GM12878 (cell line): ENCODE data around the gene DAZAP2. TPM values are rescaled to one million over a fixed set of nuclear protein-coding genes. Genes with fewer than 3 reads are reported as not detected.

ENCODE experiments used
- CBX3 ChIP-seq: fragments of 200-600 bp; sonication (generic); IDR thresholded peaks from 2 replicates; pipeline ENCODE4 v1.6.1; 2016; ENCODE audit warnings: low read depth, borderline replicate concordance
- CEBPZ ChIP-seq: fragments of 150-350 bp; IDR thresholded peaks from 2 replicates; pipeline ENCODE4 v1.6.1; 2016; ENCODE audit warnings: low read depth, low read length
- E2F8 ChIP-seq: fragments of 450-650 bp; IDR thresholded peaks from 2 replicates; pipeline ENCODE4 v1.6.1; 2018; ENCODE audit warnings: mild to moderate bottlenecking, low read depth, moderate library complexity; ENCODE audit not compliant: partially characterized antibody
- IKZF1 ChIP-seq: fragments of 450-650 bp; conservative IDR thresholded peaks from 2 replicates; pipeline ENCODE4 v1.6.1; 2017; ENCODE audit warnings: antibody characterized with exemption, mild to moderate bottlenecking
- LARP7 ChIP-seq: fragments of 450-650 bp; IDR thresholded peaks from 2 replicates; pipeline ENCODE4 v1.6.1; 2017; ENCODE audit warnings: mild to moderate bottlenecking
- NBN ChIP-seq: fragments of 450-650 bp; IDR thresholded peaks from 2 replicates; pipeline ENCODE4 v1.6.1; 2016
- NR2F1 ChIP-seq: fragments of 450-650 bp; conservative IDR thresholded peaks from 2 replicates; pipeline ENCODE4 v1.6.1; 2017; ENCODE audit warnings: mild to moderate bottlenecking
- POU2F2 ChIP-seq: IDR thresholded peaks from 3 replicates; pipeline ENCODE4 v1.6.1; 2011; ENCODE audit warnings: low read depth, mild to moderate bottlenecking, low read length, borderline replicate concordance
- RELA ChIP-seq: fragments of 450-650 bp; IDR thresholded peaks from 2 replicates; pipeline ENCODE4 v1.8.0; 2014; ENCODE audit warnings: borderline replicate concordance; ENCODE audit not compliant: partially characterized antibody
- SIN3A ChIP-seq: IDR thresholded peaks from 2 replicates; pipeline ENCODE4 v1.6.1; 2012; ENCODE audit warnings: low read depth, low read length, improper control_type of control experiment
- STAT1 ChIP-seq: fragments of 450-650 bp; conservative IDR thresholded peaks from 2 replicates; pipeline ENCODE4 v1.6.1; 2014; ENCODE audit warnings: antibody characterized with exemption, mild to moderate bottlenecking
- SUPT20H ChIP-seq: IDR thresholded peaks from 2 replicates; pipeline ENCODE4 v1.6.1; 2011; ENCODE audit warnings: low read depth, mild to moderate bottlenecking, low read length, moderate library complexity, borderline replicate concordance; ENCODE audit not compliant: control insufficient read depth
- YY1 ChIP-seq: IDR thresholded peaks from 2 replicates; pipeline ENCODE4 v1.6.1; 2011; ENCODE audit warnings: low read depth, mild to moderate bottlenecking, low read length
- ZBTB33 ChIP-seq: fragments of 450-650 bp; IDR thresholded peaks from 2 replicates; pipeline ENCODE4 v1.6.1; 2017; ENCODE audit warnings: mild to moderate bottlenecking
- ZNF217 ChIP-seq: fragments of 450-650 bp; IDR thresholded peaks from 2 replicates; pipeline ENCODE4 v1.6.1; 2017; ENCODE audit warnings: antibody characterized with exemption, mild to moderate bottlenecking
- ZNF24 ChIP-seq: fragments of 450-650 bp; IDR thresholded peaks from 2 replicates; pipeline ENCODE4 v1.6.1; 2017; ENCODE audit warnings: antibody characterized with exemption, mild to moderate bottlenecking
- polyA plus RNA-seq, 11 experiments: library from polyadenylated mRNA; depleted of rRNA in 4 of 11; unstranded in 6 of 11; stranded (reverse) in 5 of 11; fragments of >200 nt; fragmentation: Nextera tagmentation in 4 of 11; fragmentation: Illumina TruSeq in 1 of 11; extraction: Ambion mirVana in 4 of 11; extraction: Trizol in 1 of 11; gene quantifications; 1 replicate in 1 of 11; 2 replicates in 10 of 11; pipeline versions ENCODE4 v1.2.1 to v1.2.3, GENCODE V29; 2011 to 2016; ENCODE audit warnings: inconsistent platforms in 2 of 11, missing spikeins in 2 of 11, low read depth in 1 of 11
- total RNA-seq, 4 experiments: library from RNA; depleted of rRNA in 3 of 4; stranded (reverse); fragments of >200 nt in 3 of 4; fragmentation: Illumina TruSeq in 1 of 4; extraction: Trizol in 1 of 4; gene quantifications; 2 replicates each; pipeline versions ENCODE4 v1.2.1 to v1.2.3, GENCODE V29; 2013 to 2021
- TF ChIP-seq, protein P1 (sequence below): IDR thresholded peaks from 2 replicates; pipeline ENCODE4 v1.6.1; 2012; ENCODE audit warnings: low read depth, low read length, improper control_type of control experiment
- TF ChIP-seq, protein P2 (sequence below): fragments of 450-650 bp; IDR thresholded peaks from 2 replicates; pipeline ENCODE4 v1.6.1; 2018; ENCODE audit warnings: borderline replicate concordance, mild to moderate bottlenecking; ENCODE audit not compliant: partially characterized antibody

Gene DAZAP2
- total and polyA plus RNA-seq, 10 of the 15 experiments (the other 5 are each of a cell fraction or from before 2014, with no cell fraction given), result 71.0 to 267 (median 158) TPM

GRCh38 chr12:51217968-51218606 is 20.5 kb upstream of the DAZAP2 start, which contains the start of gene POU6F1 (continued):
- TF ChIP-seq SUPT20H (no peak), ZBTB33 (no peak), SIN3A (no peak), E2F8 (no peak), IKZF1 (0 out of 2 replicates have a peak, but pooled peaks have one; percentile 36), NBN (0 out of 2 replicates have a peak, but pooled peaks have one; percentile 36), CEBPZ (no peak), ZNF24 (no peak), LARP7 (no peak), NR2F1 (no peak), STAT1 (no peak), POU2F2 (peak; percentile 94; the same call in 2 of the 3 replicates), ZNF217 (no peak), CBX3 (no peak), RELA (no peak), YY1 (peak; percentile 20)
- TF ChIP-seq, protein P1, sequence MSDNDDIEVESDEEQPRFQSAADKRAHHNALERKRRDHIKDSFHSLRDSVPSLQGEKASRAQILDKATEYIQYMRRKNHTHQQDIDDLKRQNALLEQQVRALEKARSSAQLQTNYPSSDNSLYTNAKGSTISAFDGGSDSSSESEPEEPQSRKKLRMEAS, result peak; percentile 45; the same call in 1 of the 2 replicates
- TF ChIP-seq, protein P2, sequence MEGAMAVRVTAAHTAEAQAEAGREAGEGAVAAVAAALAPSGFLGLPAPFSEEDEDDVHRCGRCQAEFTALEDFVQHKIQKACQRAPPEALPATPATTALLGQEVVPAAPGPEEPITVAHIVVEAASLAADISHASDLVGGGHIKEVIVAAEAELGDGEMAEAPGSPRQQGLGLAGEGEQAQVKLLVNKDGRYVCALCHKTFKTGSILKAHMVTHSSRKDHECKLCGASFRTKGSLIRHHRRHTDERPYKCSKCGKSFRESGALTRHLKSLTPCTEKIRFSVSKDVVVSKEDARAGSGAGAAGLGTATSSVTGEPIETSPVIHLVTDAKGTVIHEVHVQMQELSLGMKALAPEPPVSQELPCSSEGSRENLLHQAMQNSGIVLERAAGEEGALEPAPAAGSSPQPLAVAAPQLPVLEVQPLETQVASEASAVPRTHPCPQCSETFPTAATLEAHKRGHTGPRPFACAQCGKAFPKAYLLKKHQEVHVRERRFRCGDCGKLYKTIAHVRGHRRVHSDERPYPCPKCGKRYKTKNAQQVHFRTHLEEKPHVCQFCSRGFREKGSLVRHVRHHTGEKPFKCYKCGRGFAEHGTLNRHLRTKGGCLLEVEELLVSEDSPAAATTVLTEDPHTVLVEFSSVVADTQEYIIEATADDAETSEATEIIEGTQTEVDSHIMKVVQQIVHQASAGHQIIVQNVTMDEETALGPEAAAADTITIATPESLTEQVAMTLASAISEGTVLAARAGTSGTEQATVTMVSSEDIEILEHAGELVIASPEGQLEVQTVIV, result no peak
